IMR-90 (cell line): ENCODE results near the gene PDK4. TPM values are rescaled to one million over a fixed set of nuclear protein-coding genes. Genes with fewer than 3 reads are reported as not detected.

Source experiments
- ATAC-seq: fragments of 200-7000 bp; cut with Tn5 transposase; 2 replicates; pipeline ENCODE4 v1.9.1; 2020; ENCODE audit warnings: low read depth, mild to moderate bottlenecking, moderate library complexity
- BruUV-seq: library from RNA; stranded (reverse); fragments of 400-500 nt; replicated peaks from 2 replicates; lab custom pipeline; 2021; lab: Mats Ljungman, UMichigan
- CTCF ChIA-PET: fragments of 300-600 bp; formaldehyde crosslinking; extraction: SDS; loops from one replicate; lab custom pipeline; 2021; ENCODE audit warnings: antibody characterized with exemption; lab: Yijun Ruan, JAX
- POLR2A ChIA-PET: fragments of 300-600 bp; sonication (Branson Sonifier 250); formaldehyde crosslinking; loops from one replicate; lab custom pipeline; 2022; ENCODE audit warnings: antibody characterized with exemption; ENCODE audit not compliant: unreplicated experiment; lab: Charles Lee
- DNase-seq: peaks from one replicate; pipeline ENCODE4 v3.0.0; 2013
- H2AFZ ChIP-seq: replicated peaks from 2 replicates; pipeline ENCODE3; 2013; ENCODE audit warnings: low read length, mild to moderate bottlenecking; ENCODE audit not compliant: poor library complexity
- H2AK5ac ChIP-seq: 2 replicates; pipeline ENCODE4 v1.6.1; 2013; ENCODE audit warnings: low read depth, low read length, inconsistent platforms
- H2AK9ac ChIP-seq: replicated peaks from 2 replicates; pipeline ENCODE3; 2013; ENCODE audit warnings: mild to moderate bottlenecking, low read depth, low read length, moderate library complexity; ENCODE audit not compliant: poor library complexity
- H2BK120ac ChIP-seq: 2 replicates; pipeline ENCODE4 v1.6.1; 2013; ENCODE audit warnings: low read depth, low read length, inconsistent platforms
- H2BK15ac ChIP-seq: 3 replicates; pipeline ENCODE4 v1.6.1; 2013; ENCODE audit warnings: low read depth, low read length, inconsistent platforms
- H2BK20ac ChIP-seq: 2 replicates; pipeline ENCODE4 v1.6.1; 2013; ENCODE audit warnings: low read depth, mild to moderate bottlenecking, inconsistent platforms, low read length, moderate library complexity
- H2BK5ac ChIP-seq: 2 replicates; pipeline ENCODE4 v1.6.1; 2013; ENCODE audit warnings: mild to moderate bottlenecking, low read depth, low read length, inconsistent platforms; ENCODE audit not compliant: poor library complexity, severe bottlenecking
- H3K14ac ChIP-seq: replicated peaks from 2 replicates; pipeline ENCODE4 v1.6.1; 2013; ENCODE audit warnings: low read depth, low read length, inconsistent platforms
- H3K18ac ChIP-seq: 2 replicates; pipeline ENCODE4 v1.6.1; 2013; ENCODE audit warnings: low read depth, low read length, control low read depth
- H3K23ac ChIP-seq: 2 replicates; pipeline ENCODE4 v1.6.1; 2013; ENCODE audit warnings: low read depth, low read length, inconsistent platforms
- H3K27ac ChIP-seq: 2 replicates; pipeline ENCODE4 v1.5.1; 2013; ENCODE audit warnings: mild to moderate bottlenecking, control low read depth, low read length; ENCODE audit not compliant: insufficient read depth
- H3K27me3 ChIP-seq: 2 replicates; pipeline ENCODE4 v1.6.1; 2013; ENCODE audit warnings: low read length; ENCODE audit not compliant: control insufficient read depth, insufficient read depth
- H3K36me3 ChIP-seq: 2 replicates; pipeline ENCODE4 v1.6.1; 2013; ENCODE audit warnings: low read length, mixed read lengths; ENCODE audit not compliant: control insufficient read depth, insufficient read depth
- H3K4ac ChIP-seq: 2 replicates; pipeline ENCODE4 v1.6.1; 2013; ENCODE audit warnings: low read depth, low read length, inconsistent platforms
- H3K4me1 ChIP-seq: 2 replicates; pipeline ENCODE4 v1.6.1; 2013; ENCODE audit warnings: low read length, mixed read lengths; ENCODE audit not compliant: control insufficient read depth, insufficient read depth
- H3K4me2 ChIP-seq: 2 replicates; pipeline ENCODE4 v1.6.1; 2013; ENCODE audit warnings: low read depth, mild to moderate bottlenecking, control low read depth, low read length, moderate library complexity
- H3K4me3 ChIP-seq: 2 replicates; pipeline ENCODE4 v1.5.1; 2013; ENCODE audit warnings: low read depth, mild to moderate bottlenecking, control low read depth, low read length, moderate library complexity; ENCODE audit not compliant: insufficient read depth
- H3K56ac ChIP-seq: 2 replicates; pipeline ENCODE4 v1.6.1; 2013; ENCODE audit warnings: low read length, inconsistent platforms; ENCODE audit not compliant: insufficient read depth; ENCODE audit errors: extremely low read depth
- H3K79me1 ChIP-seq, 2 experiments: 2 replicates each; pipeline ENCODE4 v1.6.1; 2013; ENCODE audit warnings: low read length in 2 of 2, inconsistent platforms in 1 of 2, low read depth in 1 of 2
- H3K9ac ChIP-seq: 2 replicates; pipeline ENCODE4 v1.6.1; 2013; ENCODE audit warnings: low read depth, low read length, control low read depth
- H3K9me1 ChIP-seq: 2 replicates; pipeline ENCODE4 v1.6.1; 2013; ENCODE audit warnings: low read length, inconsistent platforms; ENCODE audit not compliant: insufficient read depth
- H3K9me3 ChIP-seq: 2 replicates; pipeline ENCODE4 v1.6.1; 2013; ENCODE audit warnings: low read length; ENCODE audit not compliant: control insufficient read depth, insufficient read depth
- H4K20me1 ChIP-seq: 2 replicates; pipeline ENCODE4 v1.6.1; 2013; ENCODE audit warnings: low read length, inconsistent platforms; ENCODE audit not compliant: insufficient read depth
- H4K5ac ChIP-seq: 2 replicates; pipeline ENCODE4 v1.6.1; 2013; ENCODE audit warnings: mild to moderate bottlenecking, low read depth, low read length, control low read depth
- H4K8ac ChIP-seq, 2 experiments: 2 replicates each; pipeline ENCODE4 v1.6.1; 2013; ENCODE audit warnings: low read depth in 2 of 2, low read length in 2 of 2, control low read depth in 1 of 2, inconsistent platforms in 1 of 2
- H4K91ac ChIP-seq: 2 replicates; pipeline ENCODE4 v1.6.1; 2013; ENCODE audit warnings: low read depth, low read length, inconsistent platforms; ENCODE audit not compliant: insufficient read depth
- BHLHE40 ChIP-seq: fragments of 150-350 bp; IDR thresholded peaks from 2 replicates; pipeline ENCODE4 v1.6.1; 2016; ENCODE audit warnings: mild to moderate bottlenecking, low read depth, low read length
- CEBPB ChIP-seq: IDR thresholded peaks from 2 replicates; pipeline ENCODE4 v1.6.1; 2012; ENCODE audit warnings: low read depth, low read length, improper control_type of control experiment
- CHD1 ChIP-seq: IDR thresholded peaks from 2 replicates; pipeline ENCODE4 v1.6.1; 2012; ENCODE audit warnings: low read depth, low read length, improper control_type of control experiment
- FOS ChIP-seq: fragments of 150-350 bp; IDR thresholded peaks from 2 replicates; pipeline ENCODE4 v1.6.1; 2016; ENCODE audit warnings: low read depth, low read length
- MAZ ChIP-seq: IDR thresholded peaks from 2 replicates; pipeline ENCODE4 v1.6.1; 2012; ENCODE audit warnings: low read depth, mild to moderate bottlenecking, low read length, improper control_type of control experiment, moderate library complexity, borderline replicate concordance
- MXI1 ChIP-seq: IDR thresholded peaks from 2 replicates; pipeline ENCODE4 v1.6.1; 2012; ENCODE audit warnings: low read depth, mild to moderate bottlenecking, low read length, moderate library complexity, borderline replicate concordance
- NFE2L2 ChIP-seq: fragments of 150-350 bp; IDR thresholded peaks from 2 replicates; pipeline ENCODE4 v1.6.1; 2016; ENCODE audit warnings: low read depth, mild to moderate bottlenecking, low read length
- POLR2A ChIP-seq: IDR thresholded peaks from 2 replicates; pipeline ENCODE4 v1.6.1; 2012; ENCODE audit warnings: mild to moderate bottlenecking, low read depth, low read length
- RAD21 ChIP-seq: IDR thresholded peaks from 2 replicates; pipeline ENCODE4 v1.6.1; 2012; ENCODE audit warnings: low read length, improper control_type of control experiment
- RCOR1 ChIP-seq: IDR thresholded peaks from 2 replicates; pipeline ENCODE4 v1.6.1; 2012; ENCODE audit warnings: mild to moderate bottlenecking, low read length, improper control_type of control experiment; ENCODE audit not compliant: insufficient replicate concordance
- RFX5 ChIP-seq: IDR thresholded peaks from 2 replicates; pipeline ENCODE4 v1.8.0; 2012; ENCODE audit warnings: low read depth, mild to moderate bottlenecking, low read length, moderate library complexity
- SMC3 ChIP-seq: fragments of 150-350 bp; IDR thresholded peaks from 2 replicates; pipeline ENCODE4 v1.6.1; 2016; ENCODE audit warnings: low read depth, mild to moderate bottlenecking, antibody characterized with exemption, low read length, moderate library complexity
- WGBS, 2 experiments: methylation state at CpG; one replicate each; pipeline versions ENCODE4 v1.1.5 to v1.1.7; 2013; ENCODE audit warnings: missing lambda C conversion rate in 2 of 2; ENCODE audit not compliant: insufficient read length in 1 of 2; ENCODE audit errors: extremely low coverage in 2 of 2; 5-methylcytosine and 5-hydroxymethylcytosine counted together
- dilution Hi-C: fragments of 300-500 bp; cut with HindIII; formaldehyde crosslinking; loops from one replicate; pipeline ENCODE4 v1.14.3; 2018; ENCODE audit warnings: low sequenced_read_pairs; ENCODE audit not compliant: unreplicated experiment
- in situ Hi-C: fragments of 300-500 bp; cut with MboI; formaldehyde crosslinking; loops from 3 replicates; pipeline ENCODE4 v1.14.3; 2019; ENCODE audit warnings: low sequenced_read_pairs, inconsistent platforms, mixed read lengths
- intact Hi-C: fragments of 100-400 bp; cut with micrococcal nuclease; formaldehyde crosslinking; loops from 2 replicates; pipeline ENCODE4 v1.10.0; 2022
- polyA plus RNA-seq, 3 experiments: library from polyadenylated mRNA; depleted of rRNA; stranded (reverse); fragments of >200 nt; gene quantifications; 2 replicates each; pipeline ENCODE4 v1.2.3, GENCODE V29; 2012; ENCODE audit warnings: low replicate concordance in 1 of 3
- total RNA-seq: library from RNA; depleted of rRNA; stranded (reverse); fragments of >200 nt; gene quantifications from 2 replicates; pipeline ENCODE4 v1.2.3, GENCODE V29; 2012
- TF ChIP-seq, protein P1 (sequence below): conservative IDR thresholded peaks from 2 replicates; pipeline ENCODE4 v1.5.1; 2012; ENCODE audit warnings: mild to moderate bottlenecking, low read depth, low read length, improper control_type of control experiment
- TF ChIP-seq, protein P2 (sequence below): fragments of 150-350 bp; IDR thresholded peaks from 2 replicates; pipeline ENCODE4 v1.6.1; 2016; ENCODE audit warnings: low read depth, mild to moderate bottlenecking, low read length, moderate library complexity, borderline replicate concordance
- TF ChIP-seq, protein P3 (sequence below): fragments of 150-350 bp; IDR thresholded peaks from 2 replicates; pipeline ENCODE4 v1.6.1; 2017; ENCODE audit warnings: mild to moderate bottlenecking, antibody characterized with exemption, low read length, low read depth

The PDK4 gene
- total and polyA plus RNA-seq, 2 of the 4 experiments (the other 2 are of a cell fraction): under 0.01 to 0.03 TPM

DNA sequence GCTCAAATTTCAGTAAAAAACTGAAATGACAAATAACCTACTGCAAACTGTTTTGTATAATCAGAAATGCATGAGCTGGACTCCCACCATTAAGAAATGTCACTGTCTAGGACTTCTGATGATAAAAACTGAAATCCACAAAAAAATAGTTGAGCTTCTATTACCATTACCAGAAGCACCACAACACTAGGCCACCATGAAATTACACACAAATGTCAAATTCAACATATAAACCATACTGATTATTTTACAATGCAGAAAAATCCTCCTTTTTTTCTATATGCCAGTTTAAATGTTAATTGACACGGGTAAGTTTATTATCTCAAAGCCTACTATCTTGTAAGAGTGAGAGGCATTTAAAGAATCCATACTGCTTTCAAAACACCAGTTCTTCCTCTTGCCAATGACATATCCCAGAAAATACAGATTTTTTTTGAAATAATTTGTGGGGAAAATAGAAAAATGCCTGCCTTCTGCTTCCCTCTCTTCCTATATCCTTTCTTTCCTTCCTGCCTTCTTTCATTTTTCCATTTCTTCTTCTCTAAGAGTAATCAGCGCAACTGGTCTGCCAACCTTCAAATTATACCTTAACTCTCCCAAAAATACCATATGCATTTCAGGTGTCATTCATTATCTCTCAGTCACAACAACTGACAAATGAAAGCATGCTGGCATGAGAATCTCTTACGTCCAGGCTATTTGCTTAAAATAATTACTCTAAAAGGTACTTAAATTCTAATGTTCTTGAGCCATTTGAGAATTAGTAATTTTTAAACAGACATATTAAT is 12.3 kb downstream of the PDK4 start:
- H3K27me3 ChIP-seq: no peaks in the 10 kb centered on the region
- no peak for TF ChIP-seq BHLHE40
- TF ChIP-seq, protein P1, sequence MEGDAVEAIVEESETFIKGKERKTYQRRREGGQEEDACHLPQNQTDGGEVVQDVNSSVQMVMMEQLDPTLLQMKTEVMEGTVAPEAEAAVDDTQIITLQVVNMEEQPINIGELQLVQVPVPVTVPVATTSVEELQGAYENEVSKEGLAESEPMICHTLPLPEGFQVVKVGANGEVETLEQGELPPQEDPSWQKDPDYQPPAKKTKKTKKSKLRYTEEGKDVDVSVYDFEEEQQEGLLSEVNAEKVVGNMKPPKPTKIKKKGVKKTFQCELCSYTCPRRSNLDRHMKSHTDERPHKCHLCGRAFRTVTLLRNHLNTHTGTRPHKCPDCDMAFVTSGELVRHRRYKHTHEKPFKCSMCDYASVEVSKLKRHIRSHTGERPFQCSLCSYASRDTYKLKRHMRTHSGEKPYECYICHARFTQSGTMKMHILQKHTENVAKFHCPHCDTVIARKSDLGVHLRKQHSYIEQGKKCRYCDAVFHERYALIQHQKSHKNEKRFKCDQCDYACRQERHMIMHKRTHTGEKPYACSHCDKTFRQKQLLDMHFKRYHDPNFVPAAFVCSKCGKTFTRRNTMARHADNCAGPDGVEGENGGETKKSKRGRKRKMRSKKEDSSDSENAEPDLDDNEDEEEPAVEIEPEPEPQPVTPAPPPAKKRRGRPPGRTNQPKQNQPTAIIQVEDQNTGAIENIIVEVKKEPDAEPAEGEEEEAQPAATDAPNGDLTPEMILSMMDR: no peak
- TF ChIP-seq CEBPB: no peak
- no peak for TF ChIP-seq NFE2L2
- no peak for TF ChIP-seq MXI1
- no peak for TF ChIP-seq FOS
- TF ChIP-seq, protein P2, sequence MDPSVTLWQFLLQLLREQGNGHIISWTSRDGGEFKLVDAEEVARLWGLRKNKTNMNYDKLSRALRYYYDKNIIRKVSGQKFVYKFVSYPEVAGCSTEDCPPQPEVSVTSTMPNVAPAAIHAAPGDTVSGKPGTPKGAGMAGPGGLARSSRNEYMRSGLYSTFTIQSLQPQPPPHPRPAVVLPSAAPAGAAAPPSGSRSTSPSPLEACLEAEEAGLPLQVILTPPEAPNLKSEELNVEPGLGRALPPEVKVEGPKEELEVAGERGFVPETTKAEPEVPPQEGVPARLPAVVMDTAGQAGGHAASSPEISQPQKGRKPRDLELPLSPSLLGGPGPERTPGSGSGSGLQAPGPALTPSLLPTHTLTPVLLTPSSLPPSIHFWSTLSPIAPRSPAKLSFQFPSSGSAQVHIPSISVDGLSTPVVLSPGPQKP: no peak
- TF ChIP-seq POLR2A: no peak
- TF ChIP-seq MAZ: no peak
- no peak for TF ChIP-seq CHD1
- TF ChIP-seq RAD21: no peak
- TF ChIP-seq RFX5: no peak
- TF ChIP-seq, protein P3, sequence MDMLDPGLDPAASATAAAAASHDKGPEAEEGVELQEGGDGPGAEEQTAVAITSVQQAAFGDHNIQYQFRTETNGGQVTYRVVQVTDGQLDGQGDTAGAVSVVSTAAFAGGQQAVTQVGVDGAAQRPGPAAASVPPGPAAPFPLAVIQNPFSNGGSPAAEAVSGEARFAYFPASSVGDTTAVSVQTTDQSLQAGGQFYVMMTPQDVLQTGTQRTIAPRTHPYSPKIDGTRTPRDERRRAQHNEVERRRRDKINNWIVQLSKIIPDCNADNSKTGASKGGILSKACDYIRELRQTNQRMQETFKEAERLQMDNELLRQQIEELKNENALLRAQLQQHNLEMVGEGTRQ: no peak
- no peak for TF ChIP-seq SMC3
- no peak for TF ChIP-seq RCOR1

More for the DNA sequence above, 12.3 kb downstream of the PDK4 start:
- no TSS peak for BruUV-seq
- intact Hi-C loops: loop anchor here (2.0 kb wide), 1 partner anchor 33 kb away; no protein-coding TSS in a partner anchor
- Histone ChIP-seq H2BK20ac (no peak overlapping the region), H2BK120ac (no peak overlapping the region), H3K23ac (no peak overlapping the region), H3K4me1 (no peaks in the 10 kb centered on the region), H3K14ac (no peak overlapping the region), H4K20me1 (no peaks in the 10 kb centered on the region), H2AK5ac (no peak overlapping the region), H3K4me3 (no peak overlapping the region), H2AFZ (no peak overlapping the region), H3K36me3 (peaks cover 1% of the 10 kb centered on the region; the same call in 1 of the 2 replicates), H3K4ac (no peak overlapping the region), H2AK9ac (no peak overlapping the region), H3K9me1 (peaks cover 2% of the 10 kb centered on the region; the same call in 1 of the 2 replicates), H2BK5ac (no peak overlapping the region), H3K4me2 (no peak overlapping the region), H4K8ac (no peak overlapping the region), H2BK15ac (no peak overlapping the region), H3K18ac (no peak overlapping the region), H3K27ac (no peak overlapping the region), H3K79me1 (no peaks in the 10 kb centered on the region), H3K9me3 (no peaks in the 10 kb centered on the region), H4K5ac (no peak overlapping the region), H4K91ac (no peak overlapping the region), H3K9ac (no peak overlapping the region), H3K56ac (no peak overlapping the region)
- WGBS, 2 experiments: 88% methylated on average over 1 of the region's 3 CpGs; no CpG with 5 or more reads in 1 of the 2 experiments
- no peak for DNase-seq
- ChIA-PET POLR2A (no interaction called here), CTCF (no interaction called here)
- dilution Hi-C loops: no loop called here
- ATAC-seq: no peak
- in situ Hi-C loops: no loop called here
